T-helper 2 cell (primary cell): ENCODE data around the gene IAPP.
A peak's percentile ranks its signal among the peaks of the same experiment; 100 is the strongest.
"Not testable (repeated sequence)": the region's sequence is repeated elsewhere in the genome, so short reads cannot be mapped to it uniquely, and the experiment has no call there.

ENCODE experiments used
- DNase-seq, 5 experiments: peaks; one replicate each; pipeline versions ENCODE4 v3.0.0 to v3.0.0-alpha.2; 2012 to 2022

IAPP gene

DNA sequence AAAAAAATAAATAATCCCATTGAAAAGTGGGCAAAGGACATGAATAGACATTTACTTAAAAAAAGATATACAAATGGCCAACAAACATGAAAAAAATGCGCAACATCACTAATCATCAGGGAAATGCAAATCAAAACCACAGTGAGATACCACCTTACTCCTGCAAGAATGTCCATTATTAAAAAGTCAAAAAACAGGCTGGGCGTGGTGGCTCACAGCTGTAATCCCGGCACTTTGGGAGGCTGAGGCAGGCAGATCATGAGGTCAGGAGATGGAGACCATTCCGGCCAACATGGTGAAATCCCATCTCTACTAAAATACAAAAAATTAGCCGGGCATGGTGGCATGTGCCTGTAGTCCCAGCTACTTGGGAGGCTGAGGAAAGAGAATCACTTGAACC lies 8.6 kb downstream of the IAPP start:
- not testable (repeated sequence) for DNase-seq

DNA sequence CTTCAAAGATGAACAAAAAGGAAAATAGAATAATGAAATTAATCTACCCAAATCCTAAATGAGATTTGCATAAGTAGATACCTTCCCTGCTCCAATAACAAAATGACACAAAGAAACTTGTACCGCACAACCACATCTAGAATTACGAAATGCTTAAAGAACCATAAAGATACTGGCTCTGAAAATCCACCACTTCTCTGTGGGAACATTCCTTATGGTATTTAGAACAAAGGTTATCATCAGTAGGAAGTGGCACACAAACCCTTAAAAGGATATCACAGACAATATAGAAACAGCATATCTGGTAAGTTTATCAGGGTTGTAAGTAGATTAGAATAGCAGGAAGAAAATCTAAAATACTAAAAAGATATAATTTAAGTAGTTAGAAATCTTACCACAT lies 11.6 kb downstream of the IAPP start:
- no peak for DNase-seq

DNA sequence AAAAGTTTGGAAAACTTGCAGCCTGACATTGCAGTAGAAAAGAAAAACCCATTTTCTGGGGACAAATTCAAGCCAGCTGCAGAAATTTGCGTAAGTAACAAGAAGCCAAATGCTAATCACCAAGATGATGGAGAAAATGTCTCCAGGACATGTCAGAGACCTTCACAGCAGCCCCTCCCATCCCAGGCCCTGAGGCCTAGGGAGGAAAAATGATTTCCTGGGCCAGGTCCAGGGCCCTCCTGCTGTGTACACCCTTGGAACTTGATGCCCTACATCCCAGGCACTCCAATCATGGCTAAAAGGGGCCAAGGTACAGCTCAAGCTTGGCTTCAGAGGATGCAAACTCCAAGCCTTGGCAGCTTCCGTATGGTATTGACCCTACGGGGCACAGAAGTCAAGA lies 14.5 kb downstream of the IAPP start:
- DNase-seq: no peak

DNA sequence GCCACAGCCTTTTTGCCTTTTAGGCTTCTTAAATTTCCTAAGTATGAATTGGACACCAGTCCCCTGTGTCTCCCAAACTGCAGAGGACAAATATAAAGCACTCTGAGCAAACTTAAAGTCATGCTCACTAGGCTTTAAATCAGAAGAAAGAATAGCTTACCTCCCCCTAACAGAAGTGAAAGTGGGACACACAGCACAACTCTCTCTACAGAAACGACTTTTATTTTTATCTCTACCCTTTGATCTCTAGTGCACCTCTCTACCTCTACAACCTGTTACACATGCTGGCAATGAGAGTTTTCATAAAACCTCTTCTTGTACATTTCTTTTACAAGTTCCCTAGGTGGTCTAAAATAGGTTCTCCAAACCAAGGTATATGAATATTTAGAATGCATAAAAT lies 19.7 kb downstream of the IAPP start:
- peak in 1 of 5 experiments; percentile 17 for DNase-seq

DNA sequence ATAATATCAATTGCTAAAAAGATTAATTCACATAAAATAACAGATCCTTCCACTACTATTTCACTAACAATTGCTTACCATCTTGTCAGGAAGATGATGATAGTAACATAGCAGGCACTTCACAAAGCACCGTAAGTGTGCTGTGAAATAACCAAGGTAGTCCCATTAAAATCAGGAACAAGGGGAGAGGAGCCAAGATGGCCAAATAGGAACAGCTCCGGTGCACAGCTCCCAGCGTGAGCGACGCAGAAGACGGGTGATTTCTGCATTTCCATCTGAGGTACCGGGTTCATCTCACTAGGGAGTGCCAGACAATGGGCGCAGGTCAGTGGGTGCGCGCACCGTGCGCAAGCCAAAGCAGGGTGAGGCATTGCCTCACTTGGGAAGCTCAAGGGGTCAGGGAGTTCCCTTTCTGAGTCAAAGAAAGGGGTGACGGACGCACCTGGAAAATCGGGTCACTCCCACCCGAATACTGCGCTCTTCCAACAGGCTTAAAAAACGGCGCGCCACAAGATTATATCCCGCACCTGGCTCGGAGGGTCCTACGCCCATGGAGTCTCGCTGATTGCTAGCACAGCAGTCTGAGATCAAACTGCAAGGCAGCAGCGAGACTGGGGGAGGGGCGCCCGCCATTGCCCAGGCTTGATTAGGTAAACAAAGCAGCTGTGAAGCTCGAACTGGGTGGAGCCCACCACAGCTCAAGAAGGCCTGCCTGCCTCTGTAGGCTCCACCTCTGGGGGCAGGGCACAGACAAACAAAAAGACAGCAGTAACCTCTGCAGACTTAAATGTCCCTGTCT lies 22.3 kb downstream of the IAPP start:
- not testable (repeated sequence) for DNase-seq

DNA sequence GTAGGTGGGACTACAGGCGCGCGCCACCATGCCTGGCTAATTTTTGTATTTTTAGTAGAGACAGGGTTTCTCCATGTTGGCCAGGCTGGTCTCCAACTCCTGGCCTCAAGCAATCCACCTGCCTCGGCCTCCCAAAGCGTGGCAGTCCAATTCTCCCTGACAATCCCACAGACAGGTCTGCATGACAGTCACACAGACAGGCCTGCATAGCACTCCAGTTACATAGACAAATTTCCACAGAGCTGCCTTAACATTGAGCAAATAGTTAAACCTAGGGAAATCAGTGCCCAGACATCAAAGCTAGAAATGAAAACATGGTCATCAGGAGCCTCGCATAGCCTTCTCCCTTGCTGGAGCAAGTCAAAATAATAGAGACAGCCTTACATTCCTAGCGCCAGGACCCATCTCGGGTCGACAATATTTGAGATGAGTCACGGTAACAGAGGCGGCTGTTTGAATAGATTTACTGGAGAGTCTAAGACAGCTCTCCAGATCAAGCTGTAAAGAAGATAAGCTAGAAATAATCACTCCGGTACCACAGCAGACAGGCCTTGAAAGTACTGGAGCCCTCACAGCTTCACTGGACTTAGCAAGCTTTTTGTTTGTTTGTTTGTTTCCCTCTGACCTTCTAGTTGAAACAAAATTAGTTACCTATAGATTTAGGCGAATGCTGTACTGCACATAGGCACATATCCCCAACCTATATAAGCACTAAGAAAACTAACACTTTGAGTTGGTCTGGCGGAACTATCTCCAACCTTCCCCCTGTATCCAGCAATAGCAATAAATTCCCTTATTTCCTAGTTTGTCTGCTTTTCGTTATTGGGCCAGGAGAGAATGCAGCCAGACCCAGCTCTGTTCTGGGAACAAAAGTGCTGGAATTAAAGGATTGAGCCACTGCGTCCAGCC lies 40.9 kb downstream of the IAPP start:
- no peak for DNase-seq

DNA sequence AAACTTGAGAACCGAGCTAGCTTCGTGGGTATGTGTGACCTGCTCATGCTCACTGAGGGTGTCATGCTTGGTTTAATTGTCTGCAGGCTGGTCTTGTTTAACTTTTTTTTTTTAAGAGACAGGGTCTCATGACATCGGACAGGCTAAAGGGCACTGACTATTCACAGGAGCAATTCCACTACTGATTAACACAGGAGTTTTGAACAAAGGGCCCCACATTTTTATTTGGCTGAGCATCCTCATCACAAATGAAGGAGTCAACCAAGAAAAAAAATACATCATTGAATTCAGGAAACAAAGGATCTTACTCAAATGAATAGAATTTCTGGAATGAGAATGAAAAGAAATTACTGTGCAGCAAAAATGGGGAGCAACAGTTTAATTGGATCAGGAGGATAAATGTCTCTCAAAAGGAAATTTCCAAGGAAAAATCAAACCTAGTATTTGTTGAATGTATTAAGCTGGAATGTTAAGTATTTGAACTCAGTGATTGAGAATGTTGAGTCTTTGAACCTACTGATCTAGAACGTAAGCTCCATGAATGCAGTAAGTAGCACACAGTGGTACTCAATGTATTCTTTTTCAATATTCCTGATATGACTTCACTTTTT lies 43.9 kb downstream of the IAPP start:
- DNase-seq: no peak

DNA sequence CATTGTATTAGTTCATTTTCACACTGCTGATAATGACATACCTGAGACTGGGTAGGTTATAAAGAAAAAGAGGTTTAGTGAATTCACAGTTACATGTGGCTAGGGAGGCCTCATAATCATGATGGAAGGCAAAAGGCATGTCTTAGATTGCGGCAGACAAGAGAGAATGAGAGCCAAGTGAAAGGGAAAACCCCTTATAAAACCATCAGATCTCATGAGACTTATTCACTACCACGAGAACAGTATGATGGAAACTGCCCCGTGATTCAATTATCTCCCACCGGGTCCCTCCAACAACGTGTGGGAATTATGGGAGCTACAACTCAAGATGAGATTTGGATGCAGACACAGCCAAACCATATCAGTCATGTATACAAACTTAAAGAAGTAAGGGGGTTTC lies 45.7 kb downstream of the IAPP start:
- DNase-seq: peak in 1 of 5 experiments; percentile 43

DNA sequence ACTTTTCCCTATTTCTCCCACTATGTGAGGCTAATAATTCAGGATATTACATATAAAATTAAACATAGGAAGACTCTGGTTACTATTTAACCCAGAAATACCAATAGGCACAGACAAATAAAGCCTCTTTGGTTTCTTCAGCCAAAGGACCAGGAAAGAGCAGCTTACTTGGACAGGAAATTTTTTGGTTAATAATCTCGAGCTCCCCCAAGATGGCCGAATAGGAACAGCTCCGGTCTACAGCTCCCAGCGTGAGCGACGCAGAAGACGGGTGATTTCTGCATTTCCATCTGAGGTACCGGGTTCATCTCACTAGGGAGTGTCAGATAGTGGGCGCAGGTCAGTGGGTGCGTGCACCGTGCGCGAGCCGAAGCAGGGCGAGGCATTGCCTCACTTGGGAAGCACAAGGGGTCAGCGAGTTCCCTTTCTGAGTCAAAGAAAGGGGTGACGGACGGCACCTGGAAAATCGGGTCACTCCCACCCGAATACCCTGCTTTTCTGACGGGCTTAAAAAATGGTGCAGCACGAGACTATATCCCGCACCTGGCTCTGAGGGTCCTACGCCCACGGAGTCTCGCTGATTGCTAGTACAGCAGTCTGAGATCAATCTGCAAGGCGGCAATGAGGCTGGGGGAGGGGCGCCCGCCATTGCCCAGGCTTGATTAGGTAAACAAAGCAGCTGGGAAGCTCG lies 46.5 kb downstream of the IAPP start:
- DNase-seq: not testable (repeated sequence)

DNA sequence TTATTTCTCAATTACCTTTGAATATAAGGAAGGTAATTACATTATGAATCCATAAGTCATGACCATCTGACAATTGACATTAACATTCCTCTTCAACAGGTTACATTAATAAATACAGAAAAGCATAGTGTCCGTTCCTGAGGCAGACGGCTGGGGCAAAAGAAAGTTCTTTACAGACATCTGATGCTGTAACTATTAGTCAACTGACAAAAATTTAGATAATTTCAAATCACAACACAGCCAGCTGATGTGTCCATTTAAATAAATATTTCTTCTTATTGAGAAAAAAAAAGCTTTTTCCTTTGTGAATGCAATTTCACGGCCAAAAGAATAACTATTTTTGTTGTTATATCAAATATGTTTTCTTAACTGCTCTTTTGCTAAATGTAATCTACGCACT lies 55.5 kb downstream of the IAPP start:
- DNase-seq: no peak
